ENCODE data around the gene ABCG8.
"Not testable (repeated sequence)": the region's sequence is repeated elsewhere in the genome, so short reads cannot be mapped to it uniquely, and the experiment has no call there.

Gene ABCG8

DNA sequence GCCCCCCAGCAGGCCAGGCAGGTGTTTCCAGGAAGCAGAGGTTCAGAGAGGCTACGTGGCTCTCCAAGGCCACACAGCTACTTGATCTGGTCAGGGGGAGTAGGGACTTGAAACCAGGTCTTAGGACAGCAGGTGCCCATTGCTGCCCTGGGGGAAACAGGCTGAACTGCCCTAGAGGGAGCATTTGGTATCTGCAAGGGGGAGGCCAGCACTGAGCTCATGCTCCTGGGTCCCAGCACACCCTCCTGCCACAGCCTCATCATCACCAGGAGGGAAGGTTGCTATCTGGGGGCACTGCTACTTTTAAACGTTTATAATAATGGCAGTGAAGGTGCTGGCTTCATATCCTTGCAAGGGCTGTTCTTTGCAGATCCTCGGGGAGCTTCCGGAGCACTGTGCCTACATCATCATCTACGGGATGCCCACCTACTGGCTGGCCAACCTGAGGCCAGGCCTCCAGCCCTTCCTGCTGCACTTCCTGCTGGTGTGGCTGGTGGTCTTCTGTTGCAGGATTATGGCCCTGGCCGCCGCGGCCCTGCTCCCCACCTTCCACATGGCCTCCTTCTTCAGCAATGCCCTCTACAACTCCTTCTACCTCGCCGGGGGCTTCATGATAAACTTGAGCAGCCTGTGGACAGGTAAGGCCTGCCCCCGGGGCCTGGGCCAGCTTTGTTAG lies 36.1 kb downstream of the ABCG8 start:
- DNase-seq, result no peak

DNA sequence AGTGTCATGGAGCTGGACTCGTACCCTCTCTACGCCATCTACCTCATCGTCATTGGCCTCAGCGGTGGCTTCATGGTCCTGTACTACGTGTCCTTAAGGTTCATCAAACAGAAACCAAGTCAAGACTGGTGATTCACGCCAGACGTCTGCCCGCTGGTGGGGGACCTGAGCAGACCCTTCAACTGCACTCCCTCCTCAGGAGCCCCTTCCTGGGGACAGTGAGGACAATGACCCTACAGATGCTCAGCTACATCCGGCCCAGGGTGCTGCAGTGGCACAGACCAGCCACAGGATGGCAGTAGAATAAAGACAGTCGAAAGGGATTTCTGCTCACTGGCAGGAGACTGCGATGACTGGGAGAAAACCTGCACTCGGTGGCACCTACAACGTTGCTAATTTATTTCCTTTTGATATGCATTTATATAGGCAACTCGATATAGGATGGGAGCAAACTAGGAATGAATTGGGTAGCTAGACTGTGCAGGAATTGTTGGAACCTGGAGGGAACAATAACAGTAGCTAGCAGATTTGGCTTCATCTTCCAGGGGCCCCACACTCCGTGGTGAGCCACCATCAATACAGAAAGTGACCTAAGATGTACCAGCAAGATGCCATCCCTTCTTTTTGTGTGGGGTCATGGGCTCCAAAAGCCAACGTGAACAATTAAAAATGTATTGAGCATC lies 39.2 kb downstream of the ABCG8 start:
- peak in 1 of 2 experiments; percentile 54 for DNase-seq

DNA sequence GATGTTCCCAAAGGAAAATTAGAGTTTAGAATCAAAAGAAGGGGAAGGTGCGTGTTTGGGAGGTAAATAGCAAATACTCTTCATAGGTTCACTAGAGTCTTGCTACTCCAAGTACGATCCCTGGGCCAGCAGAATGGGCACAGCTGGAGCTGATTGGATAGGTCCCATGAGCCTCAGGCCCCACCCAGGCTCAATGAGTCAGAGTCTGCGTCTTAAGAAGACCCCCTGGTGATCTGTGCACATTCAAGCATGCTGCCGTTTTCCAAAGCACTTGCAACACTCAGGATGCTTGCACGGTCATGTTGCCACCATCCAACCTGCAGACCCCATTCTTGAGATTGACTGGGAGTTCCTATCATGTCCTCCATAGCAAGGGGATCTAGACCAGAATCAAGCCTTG lies 40.5 kb downstream of the ABCG8 start:
- DNase-seq, result no peak

GRCh38 chr2:43880471-43880870 lies 41.7 kb downstream of the ABCG8 start:
- DNase-seq, result no peak

DNA sequence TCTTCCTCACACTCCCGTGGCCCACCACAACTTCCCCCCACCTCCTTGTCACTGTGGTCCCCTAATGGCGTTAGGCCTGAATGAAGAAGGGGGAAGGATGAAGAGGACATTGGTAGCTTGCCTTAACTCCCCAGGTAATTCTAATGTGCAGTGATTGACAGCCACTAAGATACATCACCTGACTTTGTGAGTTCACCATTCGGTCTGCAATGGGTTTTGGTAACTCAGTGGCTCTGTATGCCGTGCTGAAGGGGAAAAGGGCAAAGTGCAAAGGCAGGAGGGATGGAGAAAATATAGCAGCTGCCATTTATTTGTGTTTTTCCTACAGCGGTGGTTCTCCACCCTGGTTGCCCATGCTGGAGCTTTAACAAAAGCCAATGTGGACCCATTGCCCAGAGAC lies 42.2 kb downstream of the ABCG8 start:
- DNase-seq, result no peak

DNA sequence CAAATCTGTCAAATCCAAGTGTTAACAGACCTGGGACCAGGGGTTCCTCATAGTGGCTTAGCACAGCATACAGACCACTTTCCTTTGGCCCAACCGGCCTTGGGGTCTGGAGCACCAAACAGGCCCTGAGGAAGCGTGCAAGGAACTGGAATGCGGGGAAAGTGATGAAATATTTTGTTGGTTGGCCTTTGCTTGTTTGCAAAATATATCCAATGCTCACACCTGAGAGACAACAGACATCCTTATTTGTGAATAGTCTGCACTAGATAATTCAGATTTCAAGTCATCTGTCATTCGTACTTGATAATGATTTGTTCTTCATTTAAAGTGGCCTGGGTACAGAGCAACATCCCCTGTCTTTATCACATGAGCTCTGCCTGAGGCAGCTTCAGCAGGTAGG lies 43.5 kb downstream of the ABCG8 start:
- no peak for DNase-seq

- no peak for DNase-seq
These were observed 45.9 kb downstream of the ABCG8 start for GRCh38 chr2:43884689-43885088.

GRCh38 chr2:43885132-43885632 lies 46.4 kb downstream of the ABCG8 start:
- no peak for DNase-seq

DNA sequence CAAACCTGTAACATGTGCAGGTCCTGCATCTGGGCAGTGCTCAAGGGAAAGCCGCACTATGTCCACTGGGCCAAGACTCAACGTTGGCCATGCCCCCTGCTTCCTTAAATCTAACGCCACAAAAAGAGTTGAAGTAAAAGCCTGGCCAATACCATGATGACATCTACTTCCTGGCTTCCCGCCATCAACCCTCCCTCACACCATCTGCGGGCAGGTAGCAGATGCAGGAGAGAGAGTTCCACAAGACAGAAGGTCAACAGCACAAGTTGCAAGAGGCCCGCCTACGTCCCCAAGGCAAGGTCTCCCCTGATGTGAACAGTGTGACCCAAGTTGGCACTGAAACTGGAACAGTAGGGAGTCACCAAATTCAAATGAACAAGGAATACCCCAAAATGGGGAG lies 48.4 kb downstream of the ABCG8 start:
- DNase-seq, result no peak

GRCh38 chr2:43889416-43889815 lies 50.6 kb downstream of the ABCG8 start:
- no peak for DNase-seq

DNA sequence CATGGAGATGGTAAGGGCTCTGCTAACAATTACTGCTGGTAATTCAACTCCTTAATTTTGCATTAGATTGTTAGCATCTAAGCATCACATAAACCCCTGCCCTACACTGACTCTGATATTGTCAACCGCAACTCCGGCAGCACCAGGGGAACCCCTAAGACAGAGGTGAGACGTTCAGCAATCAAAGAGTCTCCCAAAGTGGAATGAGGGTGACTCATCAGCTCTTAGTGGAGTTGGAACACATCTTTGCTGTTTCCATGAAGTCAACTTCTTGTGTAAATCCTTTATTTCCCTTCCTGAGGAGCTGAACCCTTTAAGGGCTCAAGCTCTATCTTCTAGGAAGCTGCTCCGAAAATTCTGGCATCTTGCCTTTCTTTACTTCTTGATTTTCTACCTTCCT lies 52.1 kb downstream of the ABCG8 start:
- no peak for DNase-seq

DNA sequence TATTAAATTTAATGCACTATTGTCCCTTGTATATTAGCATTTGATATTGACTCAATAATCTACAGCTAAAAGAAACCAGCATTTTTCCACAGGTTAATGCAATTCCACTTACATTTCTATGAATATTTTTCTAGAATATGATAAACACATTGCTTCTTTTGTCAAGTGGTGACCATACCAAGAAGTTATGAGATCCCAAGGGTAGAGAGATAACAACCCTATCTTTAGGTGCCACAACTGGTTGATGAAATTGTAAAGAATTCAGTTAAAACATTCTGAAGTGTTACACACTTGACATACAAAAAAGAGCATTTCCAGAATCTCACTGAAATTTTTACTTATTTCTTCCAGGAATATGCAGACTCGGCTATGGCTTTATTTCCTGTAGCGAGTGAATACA lies 56.0 kb downstream of the ABCG8 start:
- DNase-seq, result no peak

DNA sequence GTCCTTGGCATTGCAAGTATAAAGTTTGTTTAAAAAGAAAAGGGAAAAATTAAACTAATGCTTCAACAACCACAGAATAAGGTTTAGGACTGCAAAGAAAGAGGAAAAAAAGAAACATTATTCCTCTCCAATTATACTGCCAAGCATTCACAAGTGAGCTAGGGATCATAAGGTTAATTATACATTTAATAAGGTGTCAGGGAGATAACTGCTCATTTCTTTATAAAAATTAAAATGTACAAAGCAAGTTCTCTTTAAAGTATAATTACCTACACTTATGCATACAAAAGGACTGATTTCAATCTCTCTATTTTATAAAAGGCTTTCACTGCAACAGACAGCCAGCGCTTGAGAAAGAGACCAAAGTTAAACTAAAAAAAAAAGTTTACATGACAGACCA lies 58.1 kb downstream of the ABCG8 start:
- DNase-seq, result no peak

GRCh38 chr2:43897492-43897891 lies 58.7 kb downstream of the ABCG8 start:
- DNase-seq, result no peak

DNA sequence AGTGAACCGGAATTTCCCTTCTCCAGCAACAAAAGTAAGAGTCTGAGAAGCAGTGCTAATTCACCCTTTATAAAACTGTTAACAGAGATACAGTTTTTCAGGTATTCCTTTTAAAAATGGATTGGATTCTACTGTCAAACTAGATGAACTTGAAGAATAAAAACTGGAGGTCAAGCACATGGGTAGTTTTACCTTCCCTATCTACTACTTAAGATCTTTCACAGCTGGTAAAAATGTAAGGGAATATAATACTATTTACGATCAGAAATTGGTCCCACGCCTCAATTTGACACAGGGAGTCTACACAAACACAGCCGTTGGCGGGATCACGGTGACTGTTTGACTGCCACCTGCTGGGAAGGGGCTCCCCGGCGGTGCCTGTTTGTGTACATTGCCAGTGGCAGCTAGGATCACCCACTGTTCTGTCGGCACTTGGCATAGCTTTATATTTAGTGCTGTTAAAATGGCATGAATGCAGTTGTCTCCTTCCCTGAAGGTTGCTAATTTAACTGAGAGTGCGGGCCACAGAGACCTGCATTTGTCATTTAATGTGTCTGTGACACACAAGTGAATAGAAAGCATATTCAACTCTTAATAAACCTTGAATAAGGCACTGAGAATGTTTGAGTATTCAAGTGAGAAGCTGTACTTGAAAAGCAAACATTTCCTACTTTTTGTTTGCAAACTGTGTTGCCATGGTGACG lies 59.5 kb downstream of the ABCG8 start:
- DNase-seq, result no peak

GRCh38 chr2:43898838-43899346 lies 60.1 kb downstream of the ABCG8 start:
- no peak for DNase-seq

DNA sequence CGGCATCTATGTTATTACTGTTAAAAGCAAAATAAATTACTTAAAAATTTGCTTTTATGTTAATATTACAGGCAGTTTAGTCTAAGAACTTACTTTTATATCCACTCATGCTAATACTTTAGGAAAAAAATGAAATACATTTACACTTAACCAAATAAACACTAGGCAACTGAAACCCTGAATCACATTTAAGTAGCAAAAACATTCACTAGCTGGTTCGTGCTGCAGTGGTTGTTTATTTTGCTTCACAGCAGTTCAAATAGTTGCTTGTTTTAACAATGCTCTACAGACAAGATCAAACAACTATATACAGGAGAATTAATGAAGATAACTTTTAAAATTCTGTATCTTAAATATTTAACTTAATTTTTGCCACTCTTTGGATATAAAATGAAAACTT lies 60.8 kb downstream of the ABCG8 start:
- DNase-seq, result no peak

DNA sequence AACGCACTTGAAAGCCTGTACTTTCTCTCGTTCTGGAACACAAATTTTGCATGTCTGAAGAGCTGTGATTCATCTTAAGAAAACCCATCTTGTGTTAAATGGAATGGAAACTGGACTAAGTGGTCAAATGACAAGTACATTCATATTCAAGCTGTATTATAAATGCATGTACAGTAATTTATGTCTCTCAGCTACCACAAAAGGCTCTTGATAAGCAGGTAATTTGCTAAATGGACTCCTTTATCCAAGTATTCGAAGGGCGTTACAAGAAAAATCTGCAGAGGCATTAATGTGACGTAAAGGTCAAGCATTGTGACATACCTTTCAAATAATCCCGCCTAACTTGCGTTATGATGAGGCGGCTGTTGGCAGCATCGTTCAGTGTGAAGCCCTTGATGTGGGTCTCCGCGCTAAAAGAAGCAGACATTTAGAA lies 66.6 kb downstream of the ABCG8 start:
- DNase-seq, result no peak

GRCh38 chr2:43905871-43906270 lies 67.1 kb downstream of the ABCG8 start:
- DNase-seq, result no peak

GRCh38 chr2:43906448-43907109 lies 67.8 kb downstream of the ABCG8 start:
- DNase-seq, result no peak

DNA sequence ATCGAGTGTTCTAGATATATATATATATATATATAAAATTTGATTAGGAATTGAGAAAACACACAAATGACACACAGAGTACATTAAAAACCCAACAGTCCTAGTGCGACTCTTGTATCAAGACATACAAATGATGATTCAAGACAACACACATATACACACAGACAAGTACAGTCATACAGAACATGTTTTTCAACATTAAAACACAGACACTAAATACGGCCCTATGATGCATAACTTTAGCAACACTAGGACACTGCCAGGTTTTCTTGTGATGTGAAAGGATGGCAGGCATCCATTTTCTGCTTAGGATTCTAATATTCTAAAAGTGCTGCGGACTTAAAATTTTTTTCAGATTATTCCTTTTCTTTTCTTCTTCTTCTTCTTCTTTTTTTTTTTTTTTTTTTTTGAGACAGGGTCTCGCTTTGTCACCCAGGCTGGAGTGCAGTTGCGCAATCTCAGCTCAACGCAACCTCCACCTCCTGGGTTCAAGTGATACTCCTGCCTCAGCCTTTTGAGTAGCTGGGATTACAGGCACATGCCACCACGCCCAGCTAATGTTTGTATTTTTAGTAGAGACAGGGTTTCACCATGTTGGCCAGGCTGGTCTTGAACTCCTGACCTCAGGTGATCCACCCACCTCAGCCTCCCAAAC lies 72.5 kb downstream of the ABCG8 start:
- DNase-seq, result not testable (repeated sequence)

DNA sequence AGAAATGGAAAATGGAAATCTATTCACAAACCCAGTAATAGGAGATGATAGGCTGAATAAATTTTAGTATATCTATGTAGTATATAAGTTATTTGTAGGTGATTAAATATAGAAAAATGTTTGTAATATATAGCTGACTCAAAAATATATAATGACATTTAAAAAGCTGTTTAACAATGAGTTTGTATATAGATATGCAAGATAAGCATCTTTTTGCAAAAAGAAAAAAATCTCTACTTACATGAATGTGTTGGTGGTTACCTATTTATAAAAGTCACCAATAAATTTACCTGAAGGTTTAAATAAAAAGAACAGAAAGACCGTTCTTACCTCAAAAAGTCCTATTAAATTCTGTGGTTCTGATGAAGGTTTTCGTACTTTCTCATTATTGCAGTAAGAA lies 85.7 kb downstream of the ABCG8 start:
- DNase-seq, result no peak

DNA sequence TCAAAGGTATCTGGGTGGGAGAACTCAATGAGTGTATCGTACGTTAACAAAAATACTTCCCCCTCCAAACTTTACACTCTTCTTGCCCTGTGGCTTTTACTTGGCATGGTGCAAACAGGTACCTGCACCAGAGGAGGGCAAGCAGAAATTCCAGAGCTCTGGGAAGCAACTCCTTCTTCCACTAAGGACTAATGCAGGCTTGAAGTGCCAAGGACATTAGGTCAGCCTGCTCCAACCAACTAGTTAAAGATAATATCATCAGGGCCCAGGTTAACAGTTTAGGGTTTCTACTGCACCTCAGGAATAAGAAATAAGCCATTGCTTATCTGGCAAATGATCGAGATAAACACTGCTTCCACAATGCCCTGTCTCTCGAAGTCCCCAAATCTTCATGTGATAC lies 86.7 kb downstream of the ABCG8 start:
- no peak for DNase-seq
